HG03280 (cell line): ENCODE data around the gene ZNF506.
"Not testable (repeated sequence)": the region's sequence is repeated elsewhere in the genome, so short reads cannot be mapped to it uniquely, and the experiment has no call there.

ENCODE experiments used
- ATAC-seq: cut with Tn5 transposase; IDR thresholded peaks from one replicate; pipeline ENCODE4 v1.9.1; 2021; ENCODE audit warnings: mild to moderate bottlenecking, moderate library complexity; ENCODE audit not compliant: unreplicated experiment

The ZNF506 gene

DNA sequence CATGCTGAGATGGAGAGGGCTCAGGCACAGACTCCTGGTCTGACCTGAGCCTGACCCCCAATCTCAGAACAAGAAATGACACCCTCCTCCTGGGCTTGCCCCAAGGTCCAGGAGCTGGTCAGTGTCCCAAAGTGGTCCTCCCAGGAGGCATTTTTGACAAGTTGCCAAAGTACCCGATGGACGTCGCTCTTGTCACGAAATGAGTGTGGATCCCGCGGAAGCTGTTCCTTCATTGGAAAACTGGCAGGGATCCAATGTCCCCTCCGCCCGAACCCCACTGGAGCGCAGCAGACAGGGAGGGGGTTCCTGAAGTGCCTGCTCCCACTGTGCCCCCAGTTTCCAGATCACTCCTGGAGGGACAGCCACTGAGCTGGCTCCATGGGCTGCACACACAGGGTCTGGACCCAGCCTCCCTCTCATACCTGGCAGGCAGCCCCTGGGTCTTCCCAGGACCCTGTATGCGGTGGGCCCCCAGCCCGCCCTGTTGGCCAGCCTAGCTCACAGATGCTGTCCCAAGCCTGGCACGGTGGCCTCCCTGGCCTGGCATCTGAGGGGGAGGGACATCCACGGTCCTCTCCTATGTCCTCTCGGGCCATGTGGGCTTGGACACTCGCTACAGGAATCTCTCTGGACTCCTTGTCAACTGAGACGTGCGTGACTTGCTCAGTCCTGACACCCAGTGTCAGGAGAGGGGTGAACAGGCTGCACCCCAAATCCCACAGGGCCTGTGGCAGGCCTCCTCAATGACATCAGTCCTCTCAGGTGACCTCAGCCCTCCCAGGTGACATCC lies 75.9 kb downstream of the ZNF506 start:
- no peak for ATAC-seq

GRCh38 chr19:19744641-19745040 lies 76.9 kb downstream of the ZNF506 start:
- ATAC-seq, result no peak

DNA sequence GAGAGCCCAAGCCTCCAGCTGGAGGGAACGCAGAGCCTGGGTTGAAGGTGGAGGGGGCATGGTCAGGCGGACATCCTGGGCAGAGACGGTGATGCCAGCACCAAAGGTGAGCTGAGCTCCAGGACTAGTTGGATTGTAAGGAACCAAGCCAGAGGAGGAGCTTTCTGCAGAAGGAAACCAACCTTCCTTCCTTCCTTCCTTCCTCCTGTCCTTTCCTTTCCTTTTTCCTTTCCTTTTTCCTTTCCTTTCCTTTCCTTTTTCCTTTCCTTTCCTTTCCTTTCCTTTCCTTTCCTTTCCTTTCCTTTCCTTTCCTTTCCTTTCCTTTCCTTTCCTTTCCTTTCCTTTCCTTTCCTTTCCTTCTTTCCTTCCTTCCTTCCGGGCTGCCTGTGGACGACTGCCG lies 77.6 kb downstream of the ZNF506 start:
- not testable (repeated sequence) for ATAC-seq

GRCh38 chr19:19743176-19743575 lies 78.4 kb downstream of the ZNF506 start:
- ATAC-seq, result no peak

DNA sequence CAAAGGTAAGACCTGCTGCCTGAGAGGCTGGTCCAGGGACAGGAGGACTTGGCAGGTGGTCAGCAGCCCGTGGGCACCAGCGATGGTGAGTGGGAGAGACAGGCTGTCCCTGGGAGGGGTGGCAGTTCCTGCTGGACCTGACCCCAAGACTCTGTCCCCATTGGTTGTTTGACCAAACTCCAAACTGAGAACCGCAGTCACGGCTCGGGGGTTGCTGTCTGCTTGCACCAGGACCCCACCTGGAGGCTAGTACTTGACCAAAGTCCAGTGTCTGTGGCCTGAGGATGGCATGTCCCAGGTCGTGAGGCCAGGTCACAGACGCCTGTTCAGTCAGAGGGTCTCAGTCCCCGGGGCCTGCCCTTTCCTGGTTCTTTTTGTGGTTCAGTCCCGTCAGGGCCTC lies 78.8 kb downstream of the ZNF506 start:
- no peak for ATAC-seq
